GM12878 (cell line): ENCODE measurements around the gene SMC5.

Source experiments
- HDAC2 ChIP-seq: fragments of 200-600 bp; sonication (generic); IDR thresholded peaks from 2 replicates; pipeline ENCODE4 v1.6.1; 2017
- POLR2A ChIP-seq: IDR thresholded peaks from 2 replicates; pipeline ENCODE4 v1.6.1; 2011; ENCODE audit warnings: low read depth, mild to moderate bottlenecking, low read length
- RAD21 ChIP-seq: IDR thresholded peaks from 2 replicates; pipeline ENCODE4 v1.6.1; 2011; ENCODE audit warnings: mild to moderate bottlenecking, low read depth, low read length, moderate library complexity; ENCODE audit not compliant: insufficient read depth

DNA sequence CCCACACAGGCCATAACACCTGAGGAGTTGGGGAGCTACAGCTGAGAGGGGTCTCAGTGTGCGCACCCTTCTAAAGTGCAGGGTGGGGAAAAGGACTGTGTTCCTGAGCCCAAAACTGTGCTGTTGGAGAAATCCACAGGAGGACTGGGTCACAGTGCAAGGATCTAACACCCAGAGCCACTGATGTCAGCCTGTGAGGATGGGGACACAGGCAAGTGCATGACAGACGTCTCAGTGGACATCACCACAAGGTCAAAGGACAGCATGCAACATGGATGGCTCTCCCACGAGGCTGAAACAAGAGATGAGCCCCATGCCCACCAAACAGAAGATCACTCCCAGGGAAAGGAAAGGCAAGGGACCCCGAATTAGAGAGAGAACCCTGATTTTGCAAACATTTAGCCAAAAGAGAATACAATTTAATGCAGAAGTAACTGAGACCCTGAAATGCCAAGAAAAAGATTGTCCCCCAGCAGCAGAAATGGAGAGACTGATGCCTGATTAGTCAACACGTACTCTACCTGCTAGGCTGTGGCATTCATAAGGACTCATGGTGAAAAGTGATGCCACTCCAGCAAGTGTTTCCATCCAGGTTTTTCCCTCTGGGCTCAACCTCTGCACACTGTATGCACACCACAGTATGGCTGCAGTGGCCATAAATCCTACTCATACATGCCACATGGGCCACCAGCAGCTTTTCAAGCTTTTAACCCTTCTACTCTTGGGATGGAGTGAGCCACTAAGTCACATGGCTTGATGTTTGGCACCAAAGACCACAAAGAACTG, 141.5 kb downstream of the SMC5 start:
- TF ChIP-seq RAD21 (no peak), HDAC2 (no peak), POLR2A (no peak)
